Activated CD4-positive, alpha-beta T cell treated with anti-CD3 and anti-CD28 coated beads, Interleukin-2, Interleukin-4, amounts not matched to agents 100 ng/mL and 50 ng/mL, durations not matched to agents 16 hours and 8 hours (primary cell): ENCODE measurements around the gene ARSI.

Experiments
- DNase-seq: peaks from one replicate; pipeline ENCODE4 v3.0.0-alpha.2; 2020; ENCODE audit warnings: low spot score

ARSI gene

GRCh38 chr5:150326707-150327106, 24.0 kb upstream of the ARSI start:
- no peak for DNase-seq

GRCh38 chr5:150325426-150325825, 22.7 kb upstream of the ARSI start:
- DNase-seq = no peak

DNA sequence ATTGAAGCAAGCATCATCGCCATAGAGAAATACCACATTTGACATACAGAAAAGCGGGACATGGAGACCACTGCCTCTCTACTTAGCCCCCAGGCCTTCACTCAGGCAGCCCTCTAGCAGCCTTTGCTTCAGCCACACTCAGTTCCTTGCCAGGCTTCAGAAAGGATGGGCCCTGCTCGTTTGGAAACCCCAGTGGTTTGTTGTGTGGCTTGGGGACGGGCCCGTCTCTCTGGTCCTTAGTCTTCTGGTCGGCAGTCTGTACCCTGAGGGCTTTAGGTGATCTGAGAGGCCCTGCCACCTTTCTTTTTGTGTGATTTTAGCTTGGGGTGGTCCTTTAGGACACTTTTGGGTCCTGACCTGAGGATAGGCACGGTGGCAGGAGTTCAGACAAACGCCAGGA, 21.1 kb upstream of the ARSI start:
- no peak for DNase-seq

DNA sequence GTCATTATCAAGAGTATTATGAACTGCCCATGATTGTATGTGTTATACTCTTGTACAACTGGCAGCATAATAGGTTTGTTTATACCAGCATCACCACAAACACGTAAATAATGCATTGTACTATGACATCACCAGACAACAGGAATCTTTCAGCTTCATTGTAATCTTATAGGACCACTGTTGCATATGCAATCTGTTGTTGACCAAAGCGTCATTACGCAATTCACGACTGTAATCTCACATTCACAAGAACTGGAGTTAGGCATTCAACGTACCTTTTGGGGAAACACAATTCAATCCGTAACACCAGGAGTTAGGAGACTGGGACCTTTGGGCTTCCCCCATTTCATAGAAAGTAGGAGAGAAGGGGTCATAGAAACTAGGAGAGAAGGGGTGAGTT, 20.4 kb upstream of the ARSI start:
- DNase-seq = no peak

GRCh38 chr5:150322202-150322601, 19.5 kb upstream of the ARSI start:
- no peak for DNase-seq

- no peak for DNase-seq
Measured at GRCh38 chr5:150321784-150322183, 19.1 kb upstream of the ARSI start.

DNA sequence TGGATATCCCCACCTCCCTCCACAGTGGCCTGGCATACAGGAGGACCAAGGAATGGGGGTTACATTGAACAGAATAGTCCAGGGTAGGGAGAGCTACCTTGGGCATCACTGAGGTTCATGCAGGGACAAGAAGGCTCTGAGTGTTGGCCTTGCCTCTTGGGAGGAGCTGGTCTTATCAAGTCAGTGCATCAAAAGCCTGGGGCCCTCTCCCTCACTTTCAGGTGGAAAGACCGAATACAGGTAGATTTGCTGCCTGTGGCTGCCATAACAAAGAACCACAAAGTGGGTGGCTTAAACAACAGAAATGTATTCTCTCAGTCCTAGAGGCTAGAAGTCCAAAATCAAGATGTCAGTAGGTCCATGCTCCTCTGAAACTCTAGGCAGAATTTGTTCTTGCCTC, 18.5 kb upstream of the ARSI start:
- DNase-seq = no peak

- no peak for DNase-seq
Measured at GRCh38 chr5:150320044-150320613, 17.4 kb upstream of the ARSI start.

GRCh38 chr5:150319484-150319790, 16.7 kb upstream of the ARSI start:
- DNase-seq = no peak

DNA sequence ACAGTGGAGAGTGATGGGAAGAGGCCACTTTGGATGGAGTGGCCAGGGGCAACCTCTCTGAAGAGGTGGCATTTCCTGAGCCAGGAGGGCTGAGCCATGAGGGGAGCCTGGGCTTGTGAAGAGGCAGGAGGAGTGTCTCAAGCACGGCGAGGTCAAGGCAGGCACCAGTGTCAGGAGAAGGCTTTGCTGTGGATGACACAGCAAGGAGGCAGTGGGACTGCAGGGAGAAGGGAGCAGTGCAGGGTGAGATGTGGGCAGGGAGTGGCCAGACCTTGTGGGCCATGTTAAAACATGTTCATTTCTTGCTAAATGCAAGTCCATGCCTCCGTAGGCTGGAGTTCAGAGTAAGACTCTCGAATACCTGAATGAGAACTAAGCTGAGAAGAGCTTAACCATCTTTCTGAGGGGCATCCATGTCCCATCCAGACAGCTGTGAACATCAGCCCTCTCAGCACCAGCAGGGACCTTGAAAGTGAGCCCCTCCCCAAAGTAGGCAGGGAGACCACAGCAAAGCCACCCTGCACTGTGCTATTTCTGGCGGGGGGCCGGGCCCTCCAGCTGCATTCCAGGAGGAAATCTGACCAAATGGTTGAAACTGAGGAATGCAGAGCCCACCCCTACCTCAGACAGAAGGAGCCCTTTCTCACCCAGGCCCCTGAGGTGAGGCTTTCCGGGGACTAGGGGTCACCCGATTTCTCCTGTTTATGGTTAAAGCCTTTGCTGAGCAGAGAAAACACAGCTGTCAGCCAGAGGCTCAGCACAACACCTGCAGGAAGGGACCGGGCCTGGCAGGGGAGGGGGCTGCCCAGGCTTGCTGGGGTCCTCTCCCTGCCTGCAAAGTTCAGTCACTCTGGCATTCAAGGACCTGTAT, 16.1 kb upstream of the ARSI start:
- no peak for DNase-seq

GRCh38 chr5:150317048-150318003, 14.6 kb upstream of the ARSI start:
- no peak for DNase-seq

DNA sequence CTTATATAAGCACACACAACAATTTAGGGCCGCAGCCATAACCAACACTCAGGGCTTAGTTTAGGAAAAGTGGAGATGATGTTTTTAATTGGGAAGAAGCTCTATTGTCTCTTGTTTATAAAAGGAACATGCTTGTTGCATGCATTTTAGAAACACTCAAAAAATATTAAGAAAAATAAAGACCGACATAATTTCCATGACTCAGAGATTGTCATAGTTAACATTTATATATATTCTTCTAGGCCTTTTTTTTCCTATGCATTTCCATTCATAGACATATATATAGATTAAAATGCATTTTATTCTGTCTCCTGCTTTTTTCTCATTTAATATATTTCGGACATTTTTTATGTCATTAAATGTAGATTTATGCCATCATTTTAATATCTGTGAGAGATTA, 13.6 kb upstream of the ARSI start:
- DNase-seq = no peak

GRCh38 chr5:150315245-150315644, 12.5 kb upstream of the ARSI start:
- no peak for DNase-seq

DNA sequence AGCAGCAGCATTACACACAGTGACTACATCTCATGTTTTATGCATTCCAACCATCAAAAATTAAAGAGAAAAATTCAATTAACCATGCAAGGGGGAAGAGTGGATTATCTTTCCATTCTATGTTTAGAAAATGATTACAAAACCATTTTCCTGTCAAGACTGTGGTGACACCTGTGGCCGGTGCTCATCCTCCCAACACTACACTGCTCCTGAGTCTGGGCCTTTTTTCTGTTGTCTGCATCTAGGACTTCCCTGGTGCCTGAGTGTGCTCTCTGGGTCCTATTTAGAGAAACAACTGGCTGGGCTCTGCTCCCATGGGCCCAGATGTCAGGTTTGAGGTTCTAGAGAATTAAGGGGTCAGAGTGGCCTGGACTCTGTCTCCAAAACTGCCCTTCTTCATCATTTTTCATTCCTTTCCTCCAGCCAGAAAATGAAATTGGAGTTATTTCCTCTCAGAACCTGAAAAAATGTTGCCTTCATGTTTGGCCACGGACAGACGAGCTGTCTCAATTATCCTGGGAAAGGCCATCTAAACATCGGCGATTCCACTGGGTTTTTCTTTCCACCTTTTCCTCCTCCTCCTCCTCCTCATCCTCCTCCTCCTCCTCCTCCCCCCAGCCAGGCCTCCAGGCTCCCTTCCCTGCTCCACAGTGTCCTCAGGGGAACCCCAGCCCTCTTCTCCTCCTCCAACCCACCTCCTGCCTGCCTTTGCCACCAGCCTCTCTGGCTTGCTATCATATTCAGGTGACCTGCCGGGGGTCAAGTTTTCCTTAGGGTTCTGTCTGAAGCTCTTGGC, 11.4 kb upstream of the ARSI start:
- no peak for DNase-seq

DNA sequence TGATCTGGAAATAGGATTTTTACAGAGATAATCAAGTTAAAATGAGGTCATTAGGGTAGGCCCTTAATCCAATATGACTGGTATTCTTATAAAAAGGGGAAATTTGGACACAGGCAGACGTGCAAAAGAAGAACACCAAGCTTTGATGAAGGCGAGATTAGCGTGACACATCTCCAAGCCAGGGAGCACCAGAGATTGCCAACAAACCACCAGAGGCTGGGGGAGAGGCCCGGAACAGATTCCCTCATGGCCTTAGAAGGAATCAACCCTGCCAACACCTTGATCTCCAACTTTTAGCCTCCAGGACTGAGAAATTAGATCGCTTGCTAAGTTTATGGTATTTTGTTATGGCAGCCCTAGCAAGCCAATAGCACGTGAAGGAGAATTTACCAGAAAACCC, 10.8 kb upstream of the ARSI start:
- DNase-seq = no peak

GRCh38 chr5:150312518-150312917, 9.8 kb upstream of the ARSI start:
- no peak for DNase-seq

DNA sequence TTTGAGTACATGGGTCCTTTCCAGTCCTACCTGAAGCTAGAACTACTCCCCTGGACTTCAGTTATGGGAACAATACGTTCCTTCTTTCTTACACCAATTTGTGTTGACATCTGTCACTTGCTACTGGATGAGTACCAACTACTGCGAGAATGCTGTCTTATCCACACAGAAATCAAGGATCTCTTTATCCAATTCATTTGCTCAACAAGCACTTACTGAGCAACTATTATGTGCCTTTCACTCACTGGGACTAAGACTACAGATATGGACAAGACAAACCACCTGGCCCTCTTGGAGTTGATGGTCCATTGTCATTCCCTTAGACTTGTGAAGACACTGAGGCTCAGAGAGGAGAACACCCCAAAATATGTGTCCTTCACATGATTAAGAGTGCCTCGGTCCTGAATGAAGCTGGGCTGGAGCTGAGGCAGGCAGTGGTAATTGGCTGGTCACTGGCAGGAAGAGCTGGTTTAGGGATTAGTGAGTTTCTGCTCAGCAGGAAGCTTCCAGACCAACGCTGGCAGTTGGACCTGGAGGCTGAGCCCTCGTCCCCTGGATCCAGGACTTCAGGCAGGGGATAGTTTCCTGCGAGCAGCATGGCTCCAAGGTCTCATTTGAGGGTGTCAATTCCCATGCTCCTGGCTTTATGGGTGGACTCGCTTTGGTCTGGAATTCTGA, 8.4 kb upstream of the ARSI start:
- no peak for DNase-seq

DNA sequence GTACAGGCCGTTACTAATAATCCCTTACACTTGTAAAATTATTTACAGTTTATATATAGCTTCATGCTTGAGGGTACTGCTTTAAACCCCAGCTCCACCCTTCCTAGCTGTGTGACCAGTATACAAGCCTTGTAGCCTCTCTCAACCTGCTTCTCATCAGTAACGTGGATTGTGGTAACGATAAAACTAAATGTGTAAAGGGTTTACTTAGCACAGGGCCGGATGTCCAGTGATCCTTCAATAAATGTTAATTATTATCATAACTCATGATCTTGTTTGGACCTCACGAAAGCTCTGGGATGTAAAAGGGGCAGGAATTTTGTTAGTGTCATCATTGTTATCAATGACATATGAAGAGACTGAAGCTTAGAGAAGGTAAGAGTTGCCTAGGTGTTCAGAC, 7.5 kb upstream of the ARSI start:
- no peak for DNase-seq

DNA sequence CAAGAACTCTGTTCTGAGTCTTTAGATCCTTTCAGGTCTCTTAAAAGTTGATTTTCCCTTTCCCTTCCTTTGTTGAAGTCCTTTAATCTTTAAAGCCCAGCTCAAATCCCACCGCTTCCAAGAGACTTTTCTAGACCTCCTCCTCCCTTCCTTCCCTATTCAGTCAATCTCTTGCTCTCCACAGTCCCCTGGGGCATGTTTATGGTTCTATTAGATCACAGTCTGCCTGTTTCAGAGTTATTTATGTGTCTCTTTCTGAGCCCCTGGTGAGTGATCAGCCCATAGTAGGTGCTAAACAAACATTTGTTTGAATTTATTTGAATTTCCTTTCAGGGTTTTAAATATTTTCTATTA, 7.2 kb upstream of the ARSI start:
- no peak for DNase-seq

GRCh38 chr5:150309101-150309885, 6.6 kb upstream of the ARSI start:
- DNase-seq = no peak
